ENCODE results near the gene RANBP1. TPM values are rescaled to one million over a fixed set of nuclear protein-coding genes. Genes with fewer than 3 reads are reported as not detected.

Gene RANBP1
- total and polyA plus RNA-seq, 4 donors, result 111 to 210 (median 177) TPM

DNA sequence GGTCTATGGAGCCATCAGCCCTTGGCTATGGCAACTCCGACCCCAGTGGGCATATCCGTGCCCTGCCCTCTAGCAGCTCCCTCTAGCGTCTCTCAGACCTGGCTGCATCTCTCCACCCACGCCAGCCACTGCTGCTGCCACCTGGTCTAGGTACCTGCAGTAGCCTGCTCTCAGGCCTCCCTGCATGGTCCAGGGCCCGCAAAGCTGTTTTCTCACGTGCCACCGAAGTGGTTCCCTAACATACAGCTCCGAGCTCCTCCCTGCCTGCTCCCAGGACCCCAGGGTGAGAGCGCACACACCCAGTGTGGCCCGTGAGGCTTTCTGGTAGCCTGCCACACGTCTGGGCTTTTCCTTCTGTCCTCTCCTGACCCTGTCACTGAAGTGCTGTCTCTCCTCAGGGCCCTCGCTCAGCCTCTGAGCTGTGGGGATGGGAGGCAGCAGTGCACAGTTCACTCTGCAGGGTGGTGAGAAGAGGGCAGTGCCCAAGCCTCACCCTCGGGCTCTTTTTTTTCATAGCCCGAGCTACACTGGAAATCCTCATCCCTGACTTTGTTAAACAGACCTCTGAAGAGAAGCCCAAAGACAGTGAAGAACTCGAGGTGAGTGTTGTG, 21.6 kb upstream of the RANBP1 start:
- DNase-seq (ENCODE audit: low read depth in 4 of 6, low spot score in 6 of 6), result no peak
- peaks cover 75% of the 10 kb centered on the region for H3K36me3 ChIP-seq (ENCODE audit: control insufficient read depth, insufficient read depth, low read length)
- WGBS (ENCODE audit: insufficient coverage), result 96% methylated on average over 10 of the region's 15 CpGs

DNA sequence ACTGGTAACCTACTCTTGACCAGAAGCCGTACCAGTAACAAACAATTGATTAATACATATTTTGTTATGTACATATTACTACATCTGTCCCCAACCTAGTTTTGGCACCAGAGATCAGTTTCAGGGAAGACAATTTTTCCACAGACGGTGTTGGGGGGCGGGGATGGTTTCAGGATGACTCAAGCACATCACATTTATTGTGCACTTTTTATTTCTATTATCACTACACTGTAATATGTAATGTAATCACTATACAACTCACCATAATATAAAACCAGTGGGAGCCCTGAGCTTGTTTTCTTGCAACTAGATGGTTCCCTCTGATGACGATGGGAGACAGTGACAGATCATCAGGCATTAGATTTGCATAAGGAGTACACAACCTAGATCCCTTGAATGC, 20.4 kb upstream of the RANBP1 start:
- Histone ChIP-seq H3K36me3 (ENCODE audit: control insufficient read depth, insufficient read depth, low read length) (peaks cover 74% of the 10 kb centered on the region), H3K27ac (ENCODE audit: low read depth, low read length) (no peak overlapping the region), H3K4me3 (ENCODE audit: low read depth, low read length) (no peak overlapping the region), H3K4me1 (ENCODE audit: control insufficient read depth, insufficient read depth, low read length) (no peaks in the 10 kb centered on the region), H3K9me3 (ENCODE audit: control insufficient read depth, insufficient read depth, low read length) (no peaks in the 10 kb centered on the region), H3K27me3 (ENCODE audit: control insufficient read depth, insufficient read depth, low read length) (no peaks in the 10 kb centered on the region)
- WGBS (ENCODE audit: insufficient coverage), result no CpG with 5 or more reads among the region's 4 CpGs
- no peak for DNase-seq (ENCODE audit: low read depth in 4 of 6, low spot score in 6 of 6)

More for the DNA sequence above, 21.6 kb upstream of the RANBP1 start:
- Histone ChIP-seq H3K4me3 (ENCODE audit: low read depth, low read length) (no peak overlapping the region), H3K9me3 (ENCODE audit: control insufficient read depth, insufficient read depth, low read length) (no peaks in the 10 kb centered on the region), H3K4me1 (ENCODE audit: control insufficient read depth, insufficient read depth, low read length) (no peaks in the 10 kb centered on the region), H3K27me3 (ENCODE audit: control insufficient read depth, insufficient read depth, low read length) (no peaks in the 10 kb centered on the region), H3K27ac (ENCODE audit: low read depth, low read length) (no peak overlapping the region)

DNA sequence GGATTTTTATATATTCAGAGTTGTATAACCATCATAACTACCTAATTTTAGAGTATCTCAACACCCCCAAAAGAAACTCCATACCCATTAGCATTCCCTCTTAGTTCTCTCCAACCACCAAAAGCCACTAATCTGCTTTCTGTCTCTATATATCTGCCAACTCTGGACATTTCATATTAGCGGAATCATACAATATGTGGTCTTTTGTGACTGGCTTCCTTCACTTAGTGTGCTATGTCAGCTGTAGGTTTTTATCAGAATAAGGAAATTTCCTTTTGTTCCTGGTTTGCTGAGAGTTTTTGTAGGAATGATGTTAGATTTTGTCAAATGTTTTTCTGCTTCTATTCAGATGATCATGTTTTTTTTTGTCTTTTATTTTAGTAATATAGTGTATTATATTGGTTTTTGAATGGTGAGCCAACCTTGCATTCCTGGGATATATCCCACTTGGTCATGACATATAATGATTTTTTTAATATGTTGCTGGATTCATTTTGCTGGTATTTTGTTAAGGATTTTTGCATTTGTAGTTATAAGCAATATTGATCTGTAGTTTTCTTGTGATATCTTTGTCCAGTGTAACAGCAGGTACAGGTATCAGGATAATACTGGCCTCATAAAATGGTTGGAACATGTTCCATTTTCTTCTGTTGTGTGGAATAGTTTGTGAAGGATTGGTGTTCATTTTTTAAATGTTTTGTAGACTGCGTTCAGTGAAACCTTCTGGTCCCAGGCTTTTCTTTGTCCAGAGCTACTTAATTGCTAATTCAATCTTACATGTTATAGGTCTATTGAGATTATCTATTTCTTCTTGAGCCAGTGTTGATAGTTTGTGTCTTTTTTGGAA, 19.1 kb upstream of the RANBP1 start:
- Histone ChIP-seq H3K4me1 (ENCODE audit: control insufficient read depth, insufficient read depth, low read length) (no peaks in the 10 kb centered on the region), H3K27ac (ENCODE audit: low read depth, low read length) (no peak overlapping the region), H3K4me3 (ENCODE audit: low read depth, low read length) (no peak overlapping the region), H3K27me3 (ENCODE audit: control insufficient read depth, insufficient read depth, low read length) (no peaks in the 10 kb centered on the region), H3K9me3 (ENCODE audit: control insufficient read depth, insufficient read depth, low read length) (no peaks in the 10 kb centered on the region), H3K36me3 (ENCODE audit: control insufficient read depth, insufficient read depth, low read length) (peaks cover 74% of the 10 kb centered on the region)
- no peak for DNase-seq (ENCODE audit: low read depth in 4 of 6, low spot score in 6 of 6)
- WGBS (ENCODE audit: insufficient coverage), result no CpG with 5 or more reads among the region's 2 CpGs

DNA sequence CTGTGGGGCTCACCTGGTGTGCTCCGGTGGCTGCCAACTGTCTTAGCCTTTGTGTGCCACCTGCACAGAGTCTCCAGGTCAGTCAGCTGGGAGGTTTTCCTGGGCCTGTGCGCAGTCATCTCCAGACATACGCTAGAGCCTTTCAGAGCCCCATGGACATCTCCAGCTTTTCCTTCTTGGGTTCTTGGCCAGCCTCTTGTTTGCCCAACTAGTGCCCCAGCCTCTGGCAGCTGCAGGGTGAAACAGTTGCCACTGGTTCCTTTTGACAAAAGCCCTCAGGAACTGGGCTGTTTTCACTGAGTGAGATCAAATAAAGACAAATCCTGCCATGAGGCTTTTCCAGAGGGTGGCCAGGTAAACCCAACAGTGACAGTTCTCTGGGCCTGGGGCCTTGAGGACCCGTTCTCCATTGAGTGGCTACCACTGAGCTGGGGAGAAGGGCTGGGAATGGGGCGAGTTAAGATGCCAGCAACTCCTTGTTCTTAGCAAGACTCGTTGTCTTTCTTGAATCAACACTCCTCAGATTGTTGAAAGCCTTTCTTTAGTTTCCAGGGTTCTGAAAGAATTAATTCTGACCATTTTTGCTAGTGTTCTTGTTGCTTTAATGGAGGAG, 16.7 kb upstream of the RANBP1 start:
- Histone ChIP-seq H3K36me3 (ENCODE audit: control insufficient read depth, insufficient read depth, low read length) (peaks cover 64% of the 10 kb centered on the region), H3K4me1 (ENCODE audit: control insufficient read depth, insufficient read depth, low read length) (no peaks in the 10 kb centered on the region), H3K4me3 (ENCODE audit: low read depth, low read length) (no peak overlapping the region), H3K9me3 (ENCODE audit: control insufficient read depth, insufficient read depth, low read length) (no peaks in the 10 kb centered on the region), H3K27me3 (ENCODE audit: control insufficient read depth, insufficient read depth, low read length) (no peaks in the 10 kb centered on the region), H3K27ac (ENCODE audit: low read depth, low read length) (no peak overlapping the region)
- 100% methylated on average over 5 of the region's 6 CpGs for WGBS (ENCODE audit: insufficient coverage)
- DNase-seq (ENCODE audit: low read depth in 4 of 6, low spot score in 6 of 6), result no peak

DNA sequence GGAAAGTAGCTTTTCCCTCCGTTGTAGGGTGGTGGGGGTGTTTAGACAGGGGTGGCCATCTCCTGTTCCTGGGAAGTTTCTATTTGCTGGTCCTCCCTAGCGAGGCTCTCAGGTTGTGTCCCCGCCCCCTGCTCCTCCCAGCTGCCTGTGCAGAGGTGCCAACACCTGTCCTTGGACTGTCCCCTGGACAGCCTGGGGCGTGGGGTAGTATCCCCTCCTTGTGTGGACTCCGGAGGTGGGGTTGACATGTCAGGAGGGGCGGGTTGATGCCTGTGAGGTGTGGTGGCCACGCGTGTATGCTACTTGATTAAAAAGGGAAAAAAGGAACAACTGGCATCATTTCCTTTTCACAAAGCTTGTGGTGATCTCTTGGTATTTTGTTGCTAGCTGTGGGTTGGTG, 14.3 kb upstream of the RANBP1 start:
- H3K4me3 ChIP-seq (ENCODE audit: low read depth, low read length), result no peak overlapping the region
- peaks cover 69% of the 10 kb centered on the region for H3K36me3 ChIP-seq (ENCODE audit: control insufficient read depth, insufficient read depth, low read length)
- DNase-seq (ENCODE audit: low read depth in 4 of 6, low spot score in 6 of 6), result no peak
- no peak overlapping the region for H3K27ac ChIP-seq (ENCODE audit: low read depth, low read length)
- H3K9me3 ChIP-seq (ENCODE audit: control insufficient read depth, insufficient read depth, low read length), result no peaks in the 10 kb centered on the region
- 94% methylated on average over 7 of the region's 8 CpGs for WGBS (ENCODE audit: insufficient coverage)
- no peaks in the 10 kb centered on the region for H3K27me3 ChIP-seq (ENCODE audit: control insufficient read depth, insufficient read depth, low read length)
- no peaks in the 10 kb centered on the region for H3K4me1 ChIP-seq (ENCODE audit: control insufficient read depth, insufficient read depth, low read length)

DNA sequence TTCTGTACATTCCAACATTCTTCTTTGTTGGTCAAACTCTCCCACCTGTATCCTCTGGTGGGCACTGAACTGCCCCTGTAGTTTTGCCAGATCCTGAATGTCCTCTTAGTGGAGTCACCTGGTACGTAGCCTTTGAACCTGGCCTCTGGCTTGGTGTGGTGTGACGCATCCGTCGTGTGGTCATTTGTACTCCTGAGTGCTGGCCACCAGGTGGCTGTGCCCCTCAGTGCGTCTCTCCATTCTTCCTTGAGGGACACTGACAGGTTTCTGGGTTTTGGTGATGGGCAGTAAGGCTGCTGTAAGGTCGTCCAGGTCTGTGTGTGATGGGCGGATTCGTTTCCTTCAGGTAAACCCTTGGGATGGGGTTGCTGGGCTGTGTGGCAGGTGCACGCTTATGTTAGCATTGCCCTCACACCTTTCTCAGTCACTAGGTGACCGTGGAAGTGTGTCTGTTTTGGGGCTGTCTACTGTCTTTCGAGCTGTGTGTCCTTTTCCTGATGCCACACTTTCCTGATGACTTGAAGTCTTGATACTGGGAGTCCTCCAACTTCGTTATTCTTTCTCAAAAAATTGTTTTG, 13.6 kb upstream of the RANBP1 start:
- Histone ChIP-seq H3K9me3 (ENCODE audit: control insufficient read depth, insufficient read depth, low read length) (no peaks in the 10 kb centered on the region), H3K36me3 (ENCODE audit: control insufficient read depth, insufficient read depth, low read length) (peaks cover 76% of the 10 kb centered on the region), H3K4me3 (ENCODE audit: low read depth, low read length) (no peak overlapping the region), H3K4me1 (ENCODE audit: control insufficient read depth, insufficient read depth, low read length) (no peaks in the 10 kb centered on the region), H3K27ac (ENCODE audit: low read depth, low read length) (no peak overlapping the region), H3K27me3 (ENCODE audit: control insufficient read depth, insufficient read depth, low read length) (no peaks in the 10 kb centered on the region)
- no peak for DNase-seq (ENCODE audit: low read depth in 4 of 6, low spot score in 6 of 6)
- 90% methylated on average over 12 of the region's 12 CpGs for WGBS (ENCODE audit: insufficient coverage)

DNA sequence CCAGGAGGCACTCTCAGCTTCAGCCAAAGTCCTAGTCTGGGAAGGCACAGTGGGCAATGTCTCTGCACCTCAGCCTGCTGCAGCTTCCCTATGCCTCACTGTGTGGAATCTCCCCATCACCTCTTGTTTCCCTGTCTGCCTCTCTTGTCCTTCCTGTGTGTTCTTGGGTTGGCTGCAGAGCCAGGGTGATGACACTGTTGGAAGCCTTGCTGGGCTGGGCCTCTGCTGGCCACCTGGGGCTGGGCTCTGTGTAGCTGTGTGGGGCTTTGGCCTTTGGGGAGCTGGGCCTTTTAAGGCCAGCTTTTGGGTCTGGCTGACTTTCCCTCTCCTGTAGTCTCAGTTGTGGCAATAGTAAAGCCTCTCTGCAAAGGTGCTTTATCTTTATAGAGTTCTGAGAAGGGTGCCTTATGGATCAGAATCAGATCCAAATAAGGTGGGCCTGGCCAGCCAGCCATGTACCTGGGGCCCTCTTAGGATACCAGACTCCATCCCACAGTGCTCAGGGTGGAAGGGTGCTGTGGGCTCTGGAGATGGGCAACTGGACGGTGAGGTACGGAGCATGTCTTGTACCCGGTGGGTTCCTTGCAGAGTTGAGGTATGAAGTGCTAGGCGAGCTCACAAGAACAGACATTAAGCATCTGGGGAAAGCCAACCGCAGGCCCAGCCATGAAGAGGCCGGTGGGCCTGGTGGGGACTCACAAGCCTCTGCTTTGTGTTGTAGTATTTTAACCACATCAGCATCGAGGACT, 10.3 kb upstream of the RANBP1 start:
- 76% methylated on average over 3 of the region's 7 CpGs for WGBS (ENCODE audit: insufficient coverage)
- H3K36me3 ChIP-seq (ENCODE audit: control insufficient read depth, insufficient read depth, low read length), result peaks cover 90% of the 10 kb centered on the region
- no peak for DNase-seq (ENCODE audit: low read depth in 4 of 6, low spot score in 6 of 6)
- H3K4me1 ChIP-seq (ENCODE audit: control insufficient read depth, insufficient read depth, low read length), result no peaks in the 10 kb centered on the region
- H3K9me3 ChIP-seq (ENCODE audit: control insufficient read depth, insufficient read depth, low read length), result no peaks in the 10 kb centered on the region
- H3K27me3 ChIP-seq (ENCODE audit: control insufficient read depth, insufficient read depth, low read length), result no peaks in the 10 kb centered on the region
- no peak overlapping the region for H3K4me3 ChIP-seq (ENCODE audit: low read depth, low read length)
- H3K27ac ChIP-seq (ENCODE audit: low read depth, low read length), result no peak overlapping the region

DNA sequence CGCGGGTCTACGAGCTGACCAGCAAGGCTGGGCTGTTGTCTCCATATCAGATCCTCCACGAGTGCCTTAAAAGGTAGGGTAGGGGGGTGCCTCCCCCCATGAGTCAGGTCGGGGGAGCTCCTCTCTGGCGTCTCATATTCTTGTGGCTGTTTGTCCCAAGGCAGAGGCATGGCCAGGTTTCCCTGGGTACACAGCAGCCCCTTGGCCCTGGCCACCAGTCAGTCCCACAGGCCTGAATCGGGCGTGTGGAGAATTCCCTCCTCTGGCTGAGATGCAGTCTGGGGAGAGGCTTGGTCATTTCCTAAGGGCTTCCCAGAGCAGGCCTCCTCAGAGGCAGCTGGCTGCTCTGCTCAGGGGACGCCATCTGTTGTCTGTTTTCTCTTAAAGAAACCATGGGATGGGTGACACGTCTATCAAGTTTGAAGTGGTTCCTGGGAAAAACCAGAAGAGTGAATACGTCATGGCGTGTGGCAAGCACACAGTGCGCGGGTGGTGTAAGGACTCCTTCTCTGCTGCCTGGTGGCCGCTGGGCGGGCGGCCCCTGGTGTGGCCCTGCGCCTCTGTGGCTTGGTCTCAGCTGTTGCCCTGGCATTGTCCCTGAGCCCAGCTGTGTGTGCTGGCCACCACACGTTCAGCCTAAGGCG, 9.6 kb upstream of the RANBP1 start:
- Histone ChIP-seq H3K27ac (ENCODE audit: low read depth, low read length) (no peak overlapping the region), H3K27me3 (ENCODE audit: control insufficient read depth, insufficient read depth, low read length) (no peaks in the 10 kb centered on the region), H3K4me1 (ENCODE audit: control insufficient read depth, insufficient read depth, low read length) (peaks cover 3% of the 10 kb centered on the region), H3K4me3 (ENCODE audit: low read depth, low read length) (no peak overlapping the region), H3K9me3 (ENCODE audit: control insufficient read depth, insufficient read depth, low read length) (no peaks in the 10 kb centered on the region), H3K36me3 (ENCODE audit: control insufficient read depth, insufficient read depth, low read length) (peaks cover 90% of the 10 kb centered on the region)
- WGBS (ENCODE audit: insufficient coverage), result 91% methylated on average over 20 of the region's 20 CpGs
- DNase-seq (ENCODE audit: low read depth in 4 of 6, low spot score in 6 of 6), result no peak

DNA sequence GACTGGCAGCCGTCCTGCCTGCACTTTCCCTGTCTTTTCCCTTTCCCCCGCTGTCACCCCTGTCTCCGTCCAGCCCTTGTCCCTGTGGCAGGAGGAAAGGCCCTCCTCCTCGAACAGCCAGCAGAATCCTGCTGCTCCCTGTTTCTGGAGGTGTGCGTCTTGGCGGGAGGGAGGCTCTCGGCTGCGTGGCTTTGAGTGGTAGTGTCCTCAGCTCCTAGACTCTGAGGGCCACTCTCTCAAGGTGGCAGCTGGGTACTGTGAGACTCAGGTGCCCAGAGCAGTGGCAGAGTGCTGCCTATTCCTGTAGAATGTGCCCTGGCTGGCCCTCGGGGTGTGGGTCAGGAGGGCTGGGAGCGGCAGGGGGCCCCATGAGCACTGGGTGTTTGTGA, 9.1 kb upstream of the RANBP1 start:
- H3K4me1 ChIP-seq (ENCODE audit: control insufficient read depth, insufficient read depth, low read length), result peaks cover 6% of the 10 kb centered on the region
- H3K9me3 ChIP-seq (ENCODE audit: control insufficient read depth, insufficient read depth, low read length), result no peaks in the 10 kb centered on the region
- no peak for DNase-seq (ENCODE audit: low read depth in 4 of 6, low spot score in 6 of 6)
- H3K27ac ChIP-seq (ENCODE audit: low read depth, low read length), result no peak overlapping the region
- over 99% methylated on average over 10 of the region's 10 CpGs for whole genome bisulfite sequencing (ENCODE audit: insufficient coverage)
- H3K27me3 ChIP-seq (ENCODE audit: control insufficient read depth, insufficient read depth, low read length), result no peaks in the 10 kb centered on the region
- peaks cover 91% of the 10 kb centered on the region for H3K36me3 ChIP-seq (ENCODE audit: control insufficient read depth, insufficient read depth, low read length)
- no peak overlapping the region for H3K4me3 ChIP-seq (ENCODE audit: low read depth, low read length)
